SU-DHL-6 (cell line): Measurements from ENCODE around the gene ST14.

Experiments
- CTCF ChIP-seq: fragments of 200-600 bp; sonication (generic); IDR thresholded peaks from one replicate; pipeline ENCODE4 v1.5.1; 2017; ENCODE audit warnings: antibody characterized with exemption, mild to moderate bottlenecking, low read length, moderate library complexity; ENCODE audit not compliant: insufficient read depth, poor library complexity, severe bottlenecking
- EZH2phosphoT487 ChIP-seq: fragments of 200-600 bp; sonication (generic), shearing (Covaris generic); conservative IDR thresholded peaks from 2 replicates; pipeline ENCODE4 v1.6.1; 2018; ENCODE audit warnings: mild to moderate bottlenecking, antibody characterized with exemption, low read length, moderate library complexity, mixed read lengths

DNA sequence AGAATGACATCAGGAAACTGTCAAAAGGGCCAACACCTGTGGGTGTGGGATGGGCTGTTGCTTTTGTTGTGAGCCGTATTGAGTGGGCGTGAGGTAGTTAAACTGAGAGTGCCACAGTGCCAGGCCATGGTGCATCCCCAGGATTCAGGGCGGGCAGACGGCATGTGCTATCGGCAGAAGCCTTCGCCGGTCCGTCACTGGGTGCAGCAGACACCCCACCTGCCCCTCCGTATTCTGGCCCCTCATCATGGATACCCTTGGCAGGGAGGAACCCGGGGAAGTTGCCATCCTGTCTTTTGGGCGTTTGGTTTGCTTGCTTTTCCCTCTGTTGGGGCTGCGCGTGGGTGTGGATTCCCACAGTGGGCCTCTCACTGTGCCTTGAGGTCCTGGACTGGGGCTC is 27.5 kb downstream of the ST14 start:
- TF ChIP-seq CTCF (no peak), EZH2phosphoT487 (no peak)
